B cell (primary cell): ENCODE measurements around the gene MEAF6.

Experiments
- CTCF ChIP-seq: fragments of 200-600 bp; IDR thresholded peaks from one replicate; pipeline ENCODE4 v1.8.0; 2022; ENCODE audit warnings: antibody characterized with exemption, mild to moderate bottlenecking
- EZH2 ChIP-seq: IDR thresholded peaks from 2 replicates; pipeline ENCODE4 v1.6.1; 2012; ENCODE audit warnings: borderline replicate concordance, low read depth, mild to moderate bottlenecking, moderate library complexity, low read length; ENCODE audit not compliant: insufficient read depth, poor library complexity, severe bottlenecking

GRCh38 chr1:37545019-37545418 lies 30.5 kb upstream of the MEAF6 start:
- TF ChIP-seq EZH2 (no peak), CTCF (no peak)
